Measurements from ENCODE around the gene SERPIND1.

SERPIND1 gene

GRCh38 chr22:20773793-20774212 is at the start of gene SERPIND1:
SERPIND1 (plus strand) TSS chr22:20774113; CDS start chr22:20779313, 5,200 bp downstream.
- no peak for TF ChIP-seq CTCF (conservative IDR thresholded peaks at IDR 0.05; ENCODE audit: control insufficient read depth, insufficient read depth, low read depth, low read length)
- no peak within 1 kb of the TSS for H3K4me3 ChIP-seq (ENCODE audit: control insufficient read depth, low read depth, low read length)
- DNase-seq (ENCODE audit: low read depth): no peak

- TF ChIP-seq CTCF (conservative IDR thresholded peaks at IDR 0.05; ENCODE audit: control insufficient read depth, insufficient read depth, low read depth, low read length): no peak
- DNase-seq (ENCODE audit: low read depth): no peak
- H3K4me3 ChIP-seq (ENCODE audit: control insufficient read depth, low read depth, low read length): no peak overlapping the region
These were observed 49.0 kb upstream of the SERPIND1 start for GRCh38 chr22:20724676-20725454.

- DNase-seq (ENCODE audit: low read depth): no peak
- no peak overlapping the region for H3K4me3 ChIP-seq (ENCODE audit: control insufficient read depth, low read depth, low read length)
- no peak for TF ChIP-seq CTCF (conservative IDR thresholded peaks at IDR 0.05; ENCODE audit: control insufficient read depth, insufficient read depth, low read depth, low read length)
These were observed 47.8 kb upstream of the SERPIND1 start for GRCh38 chr22:20725987-20726558.

- H3K4me3 ChIP-seq (ENCODE audit: control insufficient read depth, low read depth, low read length): no peak overlapping the region
- no peak for DNase-seq (ENCODE audit: low read depth)
- TF ChIP-seq CTCF (conservative IDR thresholded peaks at IDR 0.05; ENCODE audit: control insufficient read depth, insufficient read depth, low read depth, low read length): no peak
These were observed 46.5 kb upstream of the SERPIND1 start for GRCh38 chr22:20727118-20728015.

- H3K4me3 ChIP-seq (ENCODE audit: control insufficient read depth, low read depth, low read length): no peak overlapping the region
- no peak for DNase-seq (ENCODE audit: low read depth)
These were observed 45.3 kb upstream of the SERPIND1 start for GRCh38 chr22:20728523-20729190.

More at GRCh38 chr22:20728523-20729190, 45.3 kb upstream of the SERPIND1 start:
- TF ChIP-seq CTCF (conservative IDR thresholded peaks at IDR 0.05; ENCODE audit: control insufficient read depth, insufficient read depth, low read depth, low read length): no peak
